Prostate gland (tissue), 2 donors: ENCODE data around the gene CD3G.

Experiments
- POLR2AphosphoS5 ChIP-seq: sonication (generic); formaldehyde crosslinking; IDR thresholded peaks from one replicate; pipeline ENCODE4 v1.6.1; 2017; ENCODE audit warnings: antibody characterized with exemption
- TF ChIP-seq, protein P1 (sequence below), 4 experiments: fragments of 200-600 bp in 2 of 4; fragments of 450-650 bp in 2 of 4; sonication (generic) in 2 of 4; IDR thresholded peaks; 1 replicate in 3 of 4; 2 replicates in 1 of 4; pipeline ENCODE4 v1.5.1; 2016 to 2019; ENCODE audit warnings: antibody characterized with exemption in 4 of 4, mild to moderate bottlenecking in 2 of 4, moderate library complexity in 2 of 4

DNA sequence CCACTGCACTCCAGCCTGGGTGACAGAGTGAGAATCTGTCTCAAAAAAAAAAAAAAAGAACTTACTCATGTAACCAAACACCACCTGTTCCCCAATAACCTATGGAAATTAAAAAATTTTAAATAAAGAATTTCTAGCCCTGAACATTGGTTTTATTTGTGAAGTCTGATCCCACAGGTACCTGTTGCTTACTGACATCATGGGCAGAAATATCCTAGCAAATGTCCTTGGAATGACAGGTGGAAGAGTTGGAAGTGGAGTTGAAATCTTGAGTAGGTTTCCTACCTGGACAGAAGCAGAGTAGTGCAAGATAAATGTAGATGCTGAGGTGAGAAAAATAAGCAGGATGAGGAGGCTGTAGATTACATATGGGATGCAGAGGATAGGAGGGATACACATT lies 18.9 kb upstream of the CD3G start:
- TF ChIP-seq, protein P1, sequence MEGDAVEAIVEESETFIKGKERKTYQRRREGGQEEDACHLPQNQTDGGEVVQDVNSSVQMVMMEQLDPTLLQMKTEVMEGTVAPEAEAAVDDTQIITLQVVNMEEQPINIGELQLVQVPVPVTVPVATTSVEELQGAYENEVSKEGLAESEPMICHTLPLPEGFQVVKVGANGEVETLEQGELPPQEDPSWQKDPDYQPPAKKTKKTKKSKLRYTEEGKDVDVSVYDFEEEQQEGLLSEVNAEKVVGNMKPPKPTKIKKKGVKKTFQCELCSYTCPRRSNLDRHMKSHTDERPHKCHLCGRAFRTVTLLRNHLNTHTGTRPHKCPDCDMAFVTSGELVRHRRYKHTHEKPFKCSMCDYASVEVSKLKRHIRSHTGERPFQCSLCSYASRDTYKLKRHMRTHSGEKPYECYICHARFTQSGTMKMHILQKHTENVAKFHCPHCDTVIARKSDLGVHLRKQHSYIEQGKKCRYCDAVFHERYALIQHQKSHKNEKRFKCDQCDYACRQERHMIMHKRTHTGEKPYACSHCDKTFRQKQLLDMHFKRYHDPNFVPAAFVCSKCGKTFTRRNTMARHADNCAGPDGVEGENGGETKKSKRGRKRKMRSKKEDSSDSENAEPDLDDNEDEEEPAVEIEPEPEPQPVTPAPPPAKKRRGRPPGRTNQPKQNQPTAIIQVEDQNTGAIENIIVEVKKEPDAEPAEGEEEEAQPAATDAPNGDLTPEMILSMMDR (IDR thresholded peaks at IDR 0.05): no peak
- TF ChIP-seq POLR2AphosphoS5: no peak
